ENCODE measurements around the gene RCAN1.

Gene RCAN1

GRCh38 chr21:34594566-34595234 lies 20.2 kb downstream of the RCAN1 start:
- H3K4me3 ChIP-seq = no peak overlapping the region
- no peak for DNase-seq (ENCODE audit: low spot score)
- H3K27ac ChIP-seq = no peak overlapping the region
- no peak for TF ChIP-seq CTCF (IDR thresholded peaks at IDR 0.05)

- no peak overlapping the region for H3K4me3 ChIP-seq
- no peak for TF ChIP-seq CTCF (IDR thresholded peaks at IDR 0.05)
- DNase-seq (ENCODE audit: low spot score) = no peak
- no peak overlapping the region for H3K27ac ChIP-seq
Observed at GRCh38 chr21:34593954-34594531, 20.9 kb downstream of the RCAN1 start.

GRCh38 chr21:34593423-34593822 lies 21.5 kb downstream of the RCAN1 start:
- DNase-seq (ENCODE audit: low spot score) = no peak
- no peak overlapping the region for H3K27ac ChIP-seq
- no peak for TF ChIP-seq CTCF (IDR thresholded peaks at IDR 0.05)
- no peak overlapping the region for H3K4me3 ChIP-seq

GRCh38 chr21:34592120-34592955 lies 22.6 kb downstream of the RCAN1 start:
- Histone ChIP-seq H3K4me3 (peak overlapping the region; percentile 57), H3K27ac (peak overlapping the region; percentile 64 to 80)
- DNase-seq (ENCODE audit: low spot score) = no peak
- TF ChIP-seq CTCF (IDR thresholded peaks at IDR 0.05) = no peak

- DNase-seq (ENCODE audit: low spot score) = no peak
- TF ChIP-seq CTCF (IDR thresholded peaks at IDR 0.05) = no peak
- Histone ChIP-seq H3K27ac (no peak overlapping the region), H3K4me3 (no peak overlapping the region)
Observed at GRCh38 chr21:34590520-34590919, 24.4 kb downstream of the RCAN1 start.

- no peak overlapping the region for H3K27ac ChIP-seq
- H3K4me3 ChIP-seq = no peak overlapping the region
- DNase-seq (ENCODE audit: low spot score) = no peak
- TF ChIP-seq CTCF (IDR thresholded peaks at IDR 0.05) = no peak
Observed at GRCh38 chr21:34589511-34590282, 25.2 kb downstream of the RCAN1 start.

All from coronary artery (tissue), 2 donors.